ENCODE measurements around the gene TMPRSS11B. TPM values are rescaled to one million over a fixed set of nuclear protein-coding genes. Genes with fewer than 3 reads are reported as not detected.
A peak's percentile ranks its signal among the peaks of the same experiment; 100 is the strongest.

TMPRSS11B gene
- total RNA-seq, 4 donors from 2014 or later: 0.21 TPM; not detected in 3

DNA sequence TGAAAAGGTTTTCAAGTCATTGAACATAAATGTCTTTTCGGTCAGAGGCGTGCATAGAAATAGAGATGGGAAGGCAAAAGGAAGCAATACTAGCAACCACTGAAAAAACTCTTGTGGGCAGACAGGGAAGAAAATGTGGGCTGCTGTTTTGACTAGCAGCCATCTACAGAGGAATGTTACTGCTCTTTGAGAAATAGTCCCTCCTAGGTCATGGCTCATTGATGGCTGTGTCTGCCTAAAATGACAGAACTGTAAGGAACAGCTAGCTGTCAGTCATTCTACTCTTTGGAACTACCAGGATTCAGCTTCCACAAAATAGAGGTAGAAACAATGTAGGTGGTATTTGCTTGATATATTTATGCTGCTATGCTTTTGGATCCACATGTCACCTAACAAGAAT, 26.9 kb upstream of the TMPRSS11B start:
- Histone ChIP-seq H3K4me3 (peak overlapping the region in 1 of 2 donors; percentile 15), H3K9me3 (no peaks in the 10 kb centered on the region), H3K27me3 (no peaks in the 10 kb centered on the region), H3K27ac (no peak overlapping the region), H3K4me1 (no peaks in the 10 kb centered on the region), H3K36me3 (no peaks in the 10 kb centered on the region)
- intact Hi-C loops (cut with DNase I; ENCODE audit: low total_unique reads): no loop called here
- TF ChIP-seq POLR2A (IDR thresholded peaks at IDR 0.05) (no peak), CTCF (IDR thresholded peaks at IDR 0.05) (no peak)
- no peak for DNase-seq

DNA sequence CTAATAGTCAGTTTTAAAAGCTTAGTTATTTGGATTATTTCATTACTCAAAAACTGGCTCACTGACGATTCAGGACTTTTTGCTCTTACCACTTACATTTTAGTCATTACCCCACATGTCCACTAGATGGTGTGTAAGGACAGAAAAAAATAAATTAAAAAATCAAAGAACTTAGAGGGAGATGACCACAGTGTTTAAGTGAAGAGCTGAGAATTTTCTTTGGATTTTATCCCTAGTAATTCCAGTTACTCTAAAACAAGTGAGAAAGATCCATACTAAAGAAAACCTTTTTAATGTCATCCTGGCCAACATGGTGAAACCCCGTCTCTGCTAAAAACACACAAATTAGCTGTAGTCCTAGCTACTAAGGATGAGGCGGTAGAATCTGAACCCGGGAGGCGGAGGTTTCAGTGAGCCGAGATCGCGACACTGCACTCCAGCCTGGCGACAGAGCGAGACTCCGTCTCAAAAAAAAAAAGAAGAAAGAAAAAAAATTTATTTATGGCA, 26.4 kb upstream of the TMPRSS11B start:
- no peaks in the 10 kb centered on the region for H3K36me3 ChIP-seq
- H3K27me3 ChIP-seq: no peaks in the 10 kb centered on the region
- peak overlapping the region in 1 of 2 donors; percentile 15 for H3K4me3 ChIP-seq
- DNase-seq: no peak
- no peaks in the 10 kb centered on the region for H3K4me1 ChIP-seq
- TF ChIP-seq POLR2A (IDR thresholded peaks at IDR 0.05): no peak
- TF ChIP-seq CTCF (IDR thresholded peaks at IDR 0.05): peak; percentile 71 to 74 (median 72)
- intact Hi-C loops (cut with DNase I; ENCODE audit: low total_unique reads): no loop called here
- no peak overlapping the region for H3K27ac ChIP-seq
- H3K9me3 ChIP-seq: no peaks in the 10 kb centered on the region

DNA sequence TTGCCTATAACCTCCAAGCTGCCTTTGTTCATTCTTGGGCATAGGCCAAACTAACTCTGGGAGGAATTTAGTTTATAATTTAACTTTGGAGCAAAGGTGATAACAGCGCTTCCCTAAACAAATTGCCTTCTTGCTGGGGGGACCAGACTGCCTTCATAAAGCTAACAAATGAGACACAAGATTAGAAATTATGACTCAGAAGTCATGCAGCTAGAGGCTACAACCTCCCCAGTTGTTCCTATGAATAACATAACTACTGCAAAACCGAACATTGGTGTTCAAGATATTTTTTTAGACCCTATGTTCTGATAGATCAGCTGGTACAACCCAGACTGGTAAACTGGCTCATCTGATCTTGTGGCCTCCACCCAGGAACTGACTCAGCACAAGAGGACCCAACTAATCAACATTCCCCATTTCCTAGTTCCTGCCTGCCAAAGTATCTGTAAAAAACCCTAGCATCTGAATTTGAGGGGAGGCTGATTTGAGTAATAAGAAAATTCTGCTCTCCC, 22.0 kb upstream of the TMPRSS11B start:
- no peak for DNase-seq
- Histone ChIP-seq H3K36me3 (no peaks in the 10 kb centered on the region), H3K4me1 (no peaks in the 10 kb centered on the region), H3K27me3 (no peaks in the 10 kb centered on the region), H3K27ac (no peak overlapping the region), H3K9me3 (no peaks in the 10 kb centered on the region), H3K4me3 (no peak overlapping the region)
- intact Hi-C loops (cut with DNase I; ENCODE audit: low total_unique reads): no loop called here
- no peak for TF ChIP-seq CTCF (IDR thresholded peaks at IDR 0.05)
- TF ChIP-seq POLR2A (IDR thresholded peaks at IDR 0.05): no peak

GRCh38 chr4:68264875-68265565, 19.5 kb upstream of the TMPRSS11B start:
- no peak for DNase-seq
- H3K4me1 ChIP-seq: no peaks in the 10 kb centered on the region
- H3K36me3 ChIP-seq: no peaks in the 10 kb centered on the region
- no peaks in the 10 kb centered on the region for H3K27me3 ChIP-seq
- H3K4me3 ChIP-seq: no peak overlapping the region
- H3K27ac ChIP-seq: no peak overlapping the region
- H3K9me3 ChIP-seq: no peaks in the 10 kb centered on the region
- intact Hi-C loops (cut with DNase I; ENCODE audit: low total_unique reads): no loop called here
- no peak for TF ChIP-seq POLR2A (IDR thresholded peaks at IDR 0.05)
- TF ChIP-seq CTCF (IDR thresholded peaks at IDR 0.05): no peak

DNA sequence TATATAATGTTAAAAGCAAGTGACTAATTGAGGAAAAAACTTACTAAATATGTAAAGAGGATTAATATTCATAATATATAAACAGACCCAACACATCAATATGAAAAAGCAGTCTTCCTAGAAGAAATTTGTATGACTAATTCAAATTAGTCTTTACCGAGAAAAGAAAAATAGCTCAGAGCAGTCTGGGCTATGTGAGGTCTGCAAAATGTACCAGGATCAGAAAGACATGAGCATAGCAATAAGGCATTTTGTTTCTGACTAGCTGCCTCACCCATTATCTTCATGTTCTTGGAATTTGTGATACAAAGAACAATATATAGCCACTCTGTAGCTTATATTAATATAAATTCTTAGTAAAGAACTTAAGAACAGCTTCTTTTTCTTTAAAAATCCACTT, 13.7 kb upstream of the TMPRSS11B start:
- H3K27me3 ChIP-seq: no peaks in the 10 kb centered on the region
- H3K36me3 ChIP-seq: no peaks in the 10 kb centered on the region
- no peaks in the 10 kb centered on the region for H3K4me1 ChIP-seq
- H3K27ac ChIP-seq: no peak overlapping the region
- no peak overlapping the region for H3K4me3 ChIP-seq
- TF ChIP-seq POLR2A (IDR thresholded peaks at IDR 0.05) (no peak), CTCF (IDR thresholded peaks at IDR 0.05) (no peak)
- H3K9me3 ChIP-seq: no peaks in the 10 kb centered on the region
- intact Hi-C loops (cut with DNase I; ENCODE audit: low total_unique reads): no loop called here
- no peak for DNase-seq
